Upper lobe of right lung (tissue), 1 donor: ENCODE results near the gene CNOT10. TPM values are rescaled to one million over a fixed set of nuclear protein-coding genes. Genes with fewer than 3 reads are reported as not detected.

ENCODE experiments used
- ATAC-seq: fragments of 200-7000 bp; cut with Tn5 transposase; one replicate; pipeline ENCODE4 v1.9.1; 2020; ENCODE audit warnings: mild to moderate bottlenecking, moderate library complexity
- DNase-seq: peaks from one replicate; pipeline ENCODE4 v3.0.0-alpha.2; 2020
- H3K27ac ChIP-seq: fragments of 200-600 bp; one replicate; pipeline ENCODE4 v1.8.0; 2022
- H3K27me3 ChIP-seq: fragments of 200-600 bp; one replicate; pipeline ENCODE4 v1.8.0; 2022; ENCODE audit warnings: mild to moderate bottlenecking
- H3K36me3 ChIP-seq: fragments of 200-600 bp; one replicate; pipeline ENCODE4 v1.8.0; 2022
- H3K4me1 ChIP-seq: fragments of 200-600 bp; one replicate; pipeline ENCODE4 v1.8.0; 2022
- H3K4me3 ChIP-seq: fragments of 200-600 bp; one replicate; pipeline ENCODE4 v1.8.0; 2022; ENCODE audit warnings: mild to moderate bottlenecking
- H3K9me3 ChIP-seq: fragments of 200-600 bp; one replicate; pipeline ENCODE4 v1.8.0; 2022
- CTCF ChIP-seq: fragments of 200-600 bp; IDR thresholded peaks from one replicate; pipeline ENCODE4 v1.8.0; 2022; ENCODE audit warnings: antibody characterized with exemption
- intact Hi-C: fragments of 100-400 bp; cut with DNase I; formaldehyde crosslinking; loops from one replicate; pipeline ENCODE4 v1.11.0; 2022
- total RNA-seq: library from RNA; stranded (reverse); fragmentation: NEBNext Ultra II Directional; extraction: Animal tissue kit (Norgen Biotek cat#: 25700); gene quantifications from one replicate; pipeline ENCODE4 v1.2.1, GENCODE V29; 2021
- donor health status: DM: no; HTN: yes; CAD: no; lungs with severe emphysema.

The CNOT10 gene
- total RNA-seq, 1 donor from 2014 or later, result 30.1 TPM

- no peaks in the 10 kb centered on the region for H3K9me3 ChIP-seq
- H3K27ac ChIP-seq, result no peak overlapping the region
- no peaks in the 10 kb centered on the region for H3K27me3 ChIP-seq
- H3K4me1 ChIP-seq, result no peaks in the 10 kb centered on the region
- ATAC-seq (peak; percentile 68), DNase-seq (no peak)
- H3K36me3 ChIP-seq, result peaks cover 20% of the 10 kb centered on the region
- intact Hi-C loops, result no loop called here
- H3K4me3 ChIP-seq, result no peak overlapping the region
- no peak for TF ChIP-seq CTCF
Measured at GRCh38 chr3:32743934-32744333, 58.9 kb downstream of the CNOT10 start.

GRCh38 chr3:32751377-32751776 lies 66.4 kb downstream of the CNOT10 start:
- no peak for TF ChIP-seq CTCF
- H3K36me3 ChIP-seq, result peaks cover 7% of the 10 kb centered on the region
- no peaks in the 10 kb centered on the region for H3K27me3 ChIP-seq
- DNase-seq (no peak), ATAC-seq (no peak)
- no peaks in the 10 kb centered on the region for H3K4me1 ChIP-seq
- no peak overlapping the region for H3K27ac ChIP-seq
- intact Hi-C loops, result no loop called here
- H3K9me3 ChIP-seq, result no peaks in the 10 kb centered on the region
- H3K4me3 ChIP-seq, result no peak overlapping the region

- DNase-seq, result no peak
- TF ChIP-seq CTCF, result no peak
- ATAC-seq, result no peak
- Histone ChIP-seq H3K36me3 (peaks cover 16% of the 10 kb centered on the region), H3K4me1 (no peaks in the 10 kb centered on the region), H3K27me3 (no peaks in the 10 kb centered on the region), H3K4me3 (no peak overlapping the region), H3K27ac (no peak overlapping the region), H3K9me3 (no peaks in the 10 kb centered on the region)
- intact Hi-C loops, result no loop called here
Measured at GRCh38 chr3:32755761-32756160, 70.8 kb downstream of the CNOT10 start.

GRCh38 chr3:32757618-32758374 lies 72.8 kb downstream of the CNOT10 start:
- DNase-seq, result no peak
- H3K4me3 ChIP-seq, result no peak overlapping the region
- H3K36me3 ChIP-seq, result peaks cover 18% of the 10 kb centered on the region
- H3K4me1 ChIP-seq, result no peaks in the 10 kb centered on the region
- no peaks in the 10 kb centered on the region for H3K27me3 ChIP-seq
- TF ChIP-seq CTCF, result no peak
- H3K27ac ChIP-seq, result no peak overlapping the region
- peak; percentile 79 for ATAC-seq
- H3K9me3 ChIP-seq, result no peaks in the 10 kb centered on the region
- intact Hi-C loops, result no loop called here

- no peak for TF ChIP-seq CTCF
- Histone ChIP-seq H3K4me3 (no peak overlapping the region), H3K27me3 (no peaks in the 10 kb centered on the region), H3K27ac (no peak overlapping the region), H3K9me3 (no peaks in the 10 kb centered on the region), H3K36me3 (peaks cover 23% of the 10 kb centered on the region), H3K4me1 (no peaks in the 10 kb centered on the region)
- ATAC-seq (peak; percentile 22), DNase-seq (no peak)
- intact Hi-C loops, result no loop called here
Measured at GRCh38 chr3:32758375-32758753, 73.4 kb downstream of the CNOT10 start.
